SK-N-MC (cell line): Measurements from ENCODE around the gene ARL6IP4.

Experiments
- EZH2 ChIP-seq: fragments of 200-600 bp; sonication (generic); IDR thresholded peaks from one replicate; pipeline ENCODE4 v1.6.1; 2017; ENCODE audit warnings: antibody characterized with exemption
- FOXP2 ChIP-seq: optimal IDR thresholded peaks from 2 replicates; pipeline ENCODE3; 2011; ENCODE audit warnings: mild to moderate bottlenecking, moderate library complexity; ENCODE audit not compliant: insufficient read depth; ENCODE audit errors: extremely low read length, control extremely low read depth
- POLR2AphosphoS5 ChIP-seq: IDR thresholded peaks from 2 replicates; pipeline ENCODE4 v1.6.1; 2012; ENCODE audit warnings: mild to moderate bottlenecking, low read depth, low read length, borderline replicate concordance

GRCh38 chr12:122934722-122935121 lies 45.8 kb upstream of the ARL6IP4 start:
- TF ChIP-seq POLR2AphosphoS5 (no peak), EZH2 (no peak), FOXP2 (no peak)
